Measurements from ENCODE around the gene ACTR1B.

ACTR1B gene

DNA sequence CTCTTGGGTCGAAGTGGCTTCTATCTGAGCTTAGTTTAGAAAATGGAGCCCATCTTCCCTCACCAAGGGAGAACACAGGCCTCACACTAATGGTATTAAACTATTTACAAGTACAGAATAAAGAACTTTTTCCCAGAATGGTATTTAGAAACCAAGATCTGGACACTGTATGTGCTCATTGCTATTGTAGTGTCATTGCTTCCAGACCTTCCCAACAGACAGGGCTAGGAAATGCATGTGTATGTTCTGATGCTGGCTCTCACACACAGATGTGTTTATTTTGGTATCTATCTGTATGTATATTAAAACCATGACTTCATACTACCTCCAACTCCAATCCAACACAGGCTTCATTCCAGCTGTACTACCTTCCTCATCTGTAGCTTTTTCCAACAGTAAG is 10.0 kb downstream of the ACTR1B start:
- Histone ChIP-seq H3K4me3 (ENCODE audit: insufficient read length, low read depth) (no peak overlapping the region), H3K4me1 (ENCODE audit: insufficient read depth, insufficient read length) (no peaks in the 10 kb centered on the region), H3K36me3 (ENCODE audit: insufficient read depth, insufficient read length, low read length) (peaks cover 67% of the 10 kb centered on the region), H3K9ac (ENCODE audit: insufficient read length, low read depth) (no peak overlapping the region), H3K27me3 (ENCODE audit: insufficient read depth, insufficient read length) (no peaks in the 10 kb centered on the region), H3K9me3 (ENCODE audit: insufficient read depth, low read length) (peaks cover 15% of the 10 kb centered on the region; the same call in 1 of the 2 replicates)
- no peak for TF ChIP-seq SUZ12 (IDR thresholded peaks at IDR 0.05; ENCODE audit: extremely low read depth, insufficient read depth, insufficient read length)
- no peak for TF ChIP-seq YY1 (IDR thresholded peaks at IDR 0.05; ENCODE audit: insufficient read depth, insufficient read length)
- TF ChIP-seq ZNF274 (IDR thresholded peaks at IDR 0.05; ENCODE audit: low read depth, low read length): no peak
- no peak for DNase-seq (ENCODE audit: low read depth, low spot score)

DNA sequence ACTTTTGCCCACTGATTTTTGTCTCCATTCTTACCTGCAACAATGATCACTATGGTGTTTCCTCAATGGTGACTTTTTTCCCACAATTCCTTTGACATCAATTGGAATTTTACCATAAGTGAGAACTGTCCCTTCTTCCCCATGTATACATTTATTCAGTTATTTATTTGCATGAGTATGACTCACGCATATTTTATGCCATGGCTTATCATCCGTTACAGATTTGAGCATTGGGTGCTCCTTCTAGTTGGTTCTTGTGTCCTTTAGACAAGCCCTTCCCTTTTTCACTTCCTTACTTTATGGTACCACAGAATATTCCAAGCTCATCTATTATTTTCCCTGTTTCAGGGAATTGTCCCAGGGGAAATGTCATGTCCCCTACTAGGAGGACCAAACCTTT is 10.4 kb downstream of the ACTR1B start:
- no peak for DNase-seq (ENCODE audit: low read depth, low spot score)
- H3K4me1 ChIP-seq (ENCODE audit: insufficient read depth, insufficient read length): no peaks in the 10 kb centered on the region
- no peaks in the 10 kb centered on the region for H3K27me3 ChIP-seq (ENCODE audit: insufficient read depth, insufficient read length)
- no peak overlapping the region for H3K4me3 ChIP-seq (ENCODE audit: insufficient read length, low read depth)
- TF ChIP-seq YY1 (IDR thresholded peaks at IDR 0.05; ENCODE audit: insufficient read depth, insufficient read length) (no peak), SUZ12 (IDR thresholded peaks at IDR 0.05; ENCODE audit: extremely low read depth, insufficient read depth, insufficient read length) (no peak), ZNF274 (IDR thresholded peaks at IDR 0.05; ENCODE audit: low read depth, low read length) (no peak)
- no peak overlapping the region for H3K9ac ChIP-seq (ENCODE audit: insufficient read length, low read depth)
- H3K9me3 ChIP-seq (ENCODE audit: insufficient read depth, low read length): peaks cover 15% of the 10 kb centered on the region; the same call in 1 of the 2 replicates
- peaks cover 67% of the 10 kb centered on the region for H3K36me3 ChIP-seq (ENCODE audit: insufficient read depth, insufficient read length, low read length)

DNA sequence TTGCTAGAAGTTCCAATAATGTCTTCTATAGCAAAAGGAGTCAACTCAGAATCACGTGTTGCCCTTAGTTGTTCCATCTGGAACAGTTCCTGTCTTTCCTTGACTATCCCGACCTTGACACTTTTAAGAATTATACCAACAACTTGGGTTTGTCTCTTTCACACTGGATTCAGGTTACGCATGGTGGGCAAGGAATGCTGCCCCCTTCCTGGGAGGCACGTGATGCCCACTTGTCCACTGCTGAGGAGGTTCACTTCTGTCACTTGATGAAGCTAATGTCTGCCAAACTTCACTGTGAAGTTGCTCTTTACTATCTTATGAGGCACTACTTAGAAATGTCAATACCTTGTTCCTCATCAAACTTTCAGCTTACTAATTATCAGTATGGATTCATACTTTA is 12.7 kb downstream of the ACTR1B start:
- no peaks in the 10 kb centered on the region for H3K27me3 ChIP-seq (ENCODE audit: insufficient read depth, insufficient read length)
- DNase-seq (ENCODE audit: low read depth, low spot score): no peak
- no peak overlapping the region for H3K4me3 ChIP-seq (ENCODE audit: insufficient read length, low read depth)
- H3K9ac ChIP-seq (ENCODE audit: insufficient read length, low read depth): no peak overlapping the region
- H3K36me3 ChIP-seq (ENCODE audit: insufficient read depth, insufficient read length, low read length): peaks cover 61% of the 10 kb centered on the region
- H3K9me3 ChIP-seq (ENCODE audit: insufficient read depth, low read length): peaks cover 15% of the 10 kb centered on the region; the same call in 1 of the 2 replicates
- TF ChIP-seq ZNF274 (IDR thresholded peaks at IDR 0.05; ENCODE audit: low read depth, low read length) (no peak), SUZ12 (IDR thresholded peaks at IDR 0.05; ENCODE audit: extremely low read depth, insufficient read depth, insufficient read length) (no peak), YY1 (IDR thresholded peaks at IDR 0.05; ENCODE audit: insufficient read depth, insufficient read length) (no peak)
- no peaks in the 10 kb centered on the region for H3K4me1 ChIP-seq (ENCODE audit: insufficient read depth, insufficient read length)

DNA sequence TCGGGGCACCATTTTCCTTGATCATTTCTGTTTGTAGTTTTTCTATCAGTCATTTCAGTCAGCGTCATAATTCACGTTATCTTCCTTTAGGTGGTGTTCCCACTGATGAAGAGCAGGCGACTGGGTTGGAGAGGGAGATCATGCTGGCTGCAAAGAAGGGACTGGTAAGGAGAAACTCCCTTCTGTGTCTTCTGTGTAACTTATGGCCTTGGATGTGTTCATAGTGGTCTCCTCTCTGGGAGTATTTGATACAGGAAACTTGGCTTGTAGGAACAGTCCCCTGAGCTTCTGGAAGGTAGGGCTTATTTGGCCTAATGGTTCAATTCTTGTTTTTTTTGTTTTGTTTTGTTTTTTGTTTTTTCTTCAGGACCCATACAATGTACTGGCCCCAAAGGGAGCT is 16.9 kb downstream of the ACTR1B start:
- Histone ChIP-seq H3K27me3 (ENCODE audit: insufficient read depth, insufficient read length) (no peaks in the 10 kb centered on the region), H3K9ac (ENCODE audit: insufficient read length, low read depth) (peak overlapping the region; percentile 53), H3K4me3 (ENCODE audit: insufficient read length, low read depth) (peak overlapping the region; percentile 99), H3K9me3 (ENCODE audit: insufficient read depth, low read length) (no peaks in the 10 kb centered on the region), H3K4me1 (ENCODE audit: insufficient read depth, insufficient read length) (no peaks in the 10 kb centered on the region), H3K36me3 (ENCODE audit: insufficient read depth, insufficient read length, low read length) (peaks cover 32% of the 10 kb centered on the region)
- DNase-seq (ENCODE audit: low read depth, low spot score): no peak
- TF ChIP-seq YY1 (IDR thresholded peaks at IDR 0.05; ENCODE audit: insufficient read depth, insufficient read length) (no peak), ZNF274 (IDR thresholded peaks at IDR 0.05; ENCODE audit: low read depth, low read length) (no peak), SUZ12 (IDR thresholded peaks at IDR 0.05; ENCODE audit: extremely low read depth, insufficient read depth, insufficient read length) (no peak)

DNA sequence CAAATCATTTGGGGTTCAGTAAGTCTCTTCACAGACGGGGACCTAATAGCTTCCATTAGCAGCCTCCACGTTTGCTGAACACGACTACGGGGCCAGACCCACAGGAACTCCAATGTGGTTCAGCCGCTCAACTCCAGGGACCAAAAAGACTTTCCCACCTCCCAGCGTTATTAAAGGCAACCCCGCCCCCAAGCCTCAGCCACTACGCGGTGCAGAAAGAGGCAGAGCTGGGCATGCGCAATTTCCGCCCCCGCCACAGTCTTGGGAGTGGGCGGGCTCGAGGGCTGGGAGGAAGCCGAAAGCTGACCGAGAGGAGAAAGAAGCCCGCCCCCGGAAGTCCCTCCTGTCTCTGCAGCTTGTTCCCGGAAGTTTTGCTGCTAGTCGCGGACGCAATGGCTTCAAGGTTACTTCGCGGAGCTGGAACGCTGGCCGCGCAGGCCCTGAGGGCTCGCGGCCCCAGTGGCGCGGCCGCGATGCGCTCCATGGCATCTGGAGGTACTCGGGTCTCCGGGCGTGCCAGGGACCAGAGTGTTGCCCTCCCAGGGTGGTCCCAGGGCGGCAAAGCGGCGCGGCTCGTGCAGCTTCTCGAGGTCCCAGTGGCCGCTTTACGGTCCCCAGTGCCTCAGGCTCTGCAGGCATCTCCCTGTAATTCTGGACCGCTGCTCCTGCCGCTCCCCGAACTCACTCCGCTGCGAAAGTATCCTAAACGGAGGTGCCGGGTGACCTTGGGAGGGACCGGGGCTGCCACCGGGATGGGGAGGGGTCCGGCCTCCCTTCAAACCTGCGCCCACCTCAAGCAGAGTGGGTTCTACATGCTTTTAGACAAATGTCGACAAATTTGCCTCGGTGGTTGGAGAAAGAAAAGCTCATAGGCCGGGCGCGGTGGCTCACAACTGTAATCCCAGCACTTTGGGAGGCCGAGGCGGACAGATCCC is 17.9 kb downstream of the ACTR1B start, which contains the start of gene COX5B:
Gene COX5B (plus strand): TSS at position 368 of the 935 bp plus-strand sequence. CDS start 25 bp downstream, at position 393.
- Histone ChIP-seq H3K9me3 (ENCODE audit: insufficient read depth, low read length) (no peaks in the 10 kb centered on the region), H3K4me1 (ENCODE audit: insufficient read depth, insufficient read length) (no peaks in the 10 kb centered on the region), H3K4me3 (ENCODE audit: insufficient read length, low read depth) (peak within 1 kb of the TSS; percentile 99), H3K9ac (ENCODE audit: insufficient read length, low read depth) (peak within 1 kb of the TSS; percentile 99), H3K27me3 (ENCODE audit: insufficient read depth, insufficient read length) (no peaks in the 10 kb centered on the region), H3K36me3 (ENCODE audit: insufficient read depth, insufficient read length, low read length) (peaks cover 32% of the 10 kb centered on the region)
- TF ChIP-seq ZNF274 (IDR thresholded peaks at IDR 0.05; ENCODE audit: low read depth, low read length) (no peak), SUZ12 (IDR thresholded peaks at IDR 0.05; ENCODE audit: extremely low read depth, insufficient read depth, insufficient read length) (no peak), YY1 (IDR thresholded peaks at IDR 0.05; ENCODE audit: insufficient read depth, insufficient read length) (no peak)
- DNase-seq (ENCODE audit: low read depth, low spot score): peak; percentile 95

DNA sequence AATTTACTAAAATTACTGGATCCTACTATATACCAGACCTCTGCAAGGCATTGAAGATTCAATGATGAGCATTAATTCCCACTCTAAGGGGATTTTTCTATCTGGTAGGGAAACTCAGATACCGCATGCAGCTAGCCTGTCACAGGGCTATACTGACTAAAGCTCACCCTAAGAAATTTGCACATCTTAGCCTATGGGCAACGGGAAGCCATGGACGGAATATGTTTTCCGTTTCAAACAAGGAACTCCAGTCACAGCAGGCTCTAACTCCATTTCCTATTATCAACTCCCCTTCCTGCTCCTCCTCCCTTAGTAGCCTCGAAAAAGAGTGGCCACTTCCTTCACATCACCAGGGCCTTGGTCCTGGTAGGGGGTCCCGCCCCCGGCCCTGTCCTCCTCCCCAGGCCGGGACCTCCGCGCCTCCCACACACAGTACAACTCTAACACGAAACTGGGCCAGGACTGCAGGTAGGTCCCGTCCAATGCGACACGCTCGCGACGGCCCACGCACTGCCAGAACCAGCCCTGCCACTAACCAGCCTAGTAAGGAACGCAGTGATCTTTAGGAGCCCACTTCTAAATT is 18.6 kb downstream of the ACTR1B start:
- H3K27me3 ChIP-seq (ENCODE audit: insufficient read depth, insufficient read length): no peaks in the 10 kb centered on the region
- H3K4me3 ChIP-seq (ENCODE audit: insufficient read length, low read depth): peak overlapping the region; percentile 99
- TF ChIP-seq SUZ12 (IDR thresholded peaks at IDR 0.05; ENCODE audit: extremely low read depth, insufficient read depth, insufficient read length) (no peak), YY1 (IDR thresholded peaks at IDR 0.05; ENCODE audit: insufficient read depth, insufficient read length) (no peak), ZNF274 (IDR thresholded peaks at IDR 0.05; ENCODE audit: low read depth, low read length) (no peak)

More for the DNA sequence above, 18.6 kb downstream of the ACTR1B start:
- no peaks in the 10 kb centered on the region for H3K4me1 ChIP-seq (ENCODE audit: insufficient read depth, insufficient read length)
- no peaks in the 10 kb centered on the region for H3K9me3 ChIP-seq (ENCODE audit: insufficient read depth, low read length)
- H3K36me3 ChIP-seq (ENCODE audit: insufficient read depth, insufficient read length, low read length): peaks cover 32% of the 10 kb centered on the region
- no peak for DNase-seq (ENCODE audit: low read depth, low spot score)
- H3K9ac ChIP-seq (ENCODE audit: insufficient read length, low read depth): peak overlapping the region; percentile 73

All from NT2/D1 (cell line).